Tongue (tissue), 1 donor: ENCODE results near the gene CHD1L. TPM values are rescaled to one million over a fixed set of nuclear protein-coding genes. Genes with fewer than 3 reads are reported as not detected.

Experiments
- total RNA-seq: library from RNA; depleted of rRNA; stranded (reverse); fragments of >200 nt; gene quantifications from one replicate; pipeline ENCODE4 v1.2.3, GENCODE V29; 2014

Gene CHD1L
- total RNA-seq, 1 donor from 2014 or later, result 32.7 TPM

Other genes starting within 250 kb of the CHD1L start
- 45.5 TPM for gene PRKAB2, start 70.2 kb upstream of the CHD1L start, total RNA-seq
- gene FMO5, start 17.3 kb upstream of the CHD1L start, total RNA-seq, result 1.5 TPM